Fibroblast of skin of abdomen (primary cell): ENCODE data around the gene FSTL4.
"Not testable (repeated sequence)": the region's sequence is repeated elsewhere in the genome, so short reads cannot be mapped to it uniquely, and the experiment has no call there.

ENCODE experiments used
- DNase-seq: peaks from one replicate; pipeline ENCODE4 v3.0.0-alpha.2; 2013

The FSTL4 gene

DNA sequence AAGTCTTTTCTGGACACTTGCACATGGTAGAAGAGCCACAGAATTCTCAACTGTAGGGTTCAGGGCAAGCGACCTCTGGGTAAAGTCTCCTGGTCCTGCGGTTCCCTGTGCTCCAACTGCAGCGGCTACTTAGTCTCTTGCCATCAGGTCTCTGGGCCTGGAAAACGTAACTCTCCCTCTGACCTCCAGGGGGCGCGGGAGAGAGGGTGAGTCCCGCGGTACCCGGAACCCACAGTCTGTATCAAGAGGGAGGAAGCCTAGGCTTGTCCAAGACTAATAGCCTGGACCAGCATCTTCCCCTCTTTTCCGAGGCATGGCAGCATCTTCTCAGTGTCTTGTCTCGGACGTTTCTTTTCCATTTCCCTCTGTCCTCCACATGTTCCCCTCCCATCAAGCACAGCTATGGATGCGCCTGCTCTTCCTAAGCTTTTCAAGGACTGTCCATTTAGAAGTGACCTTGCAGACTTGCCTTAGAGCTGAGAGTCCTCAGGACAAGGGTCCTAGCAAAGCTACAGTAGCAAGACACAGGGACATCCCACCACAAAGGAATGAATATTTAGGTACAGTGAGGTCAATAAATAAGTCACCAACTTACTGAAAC lies 59.3 kb downstream of the FSTL4 start:
- peak; percentile 31 for DNase-seq

GRCh38 chr5:133546500-133546899 lies 65.8 kb downstream of the FSTL4 start:
- DNase-seq: no peak

- DNase-seq: no peak
These were observed 68.0 kb downstream of the FSTL4 start for GRCh38 chr5:133544346-133544745.

DNA sequence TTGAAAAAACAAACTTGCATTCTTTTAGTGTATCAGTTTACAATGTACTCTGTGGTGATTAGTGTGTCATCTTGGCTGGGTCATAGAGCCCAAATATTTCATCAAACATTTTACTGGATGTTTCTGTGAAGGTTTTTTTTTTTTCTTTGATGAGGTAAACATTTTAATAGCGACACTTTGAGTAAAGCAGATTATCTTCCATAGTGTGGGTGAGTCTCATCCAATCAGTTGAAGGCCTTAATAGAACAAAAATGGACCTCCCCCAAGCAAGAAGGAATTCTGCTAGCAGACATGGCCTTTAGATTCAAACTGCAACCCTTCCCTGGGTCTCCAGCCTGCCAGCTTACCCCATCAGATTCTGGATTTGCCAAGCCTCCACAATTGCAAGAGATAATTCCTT lies 72.5 kb downstream of the FSTL4 start:
- DNase-seq: no peak

DNA sequence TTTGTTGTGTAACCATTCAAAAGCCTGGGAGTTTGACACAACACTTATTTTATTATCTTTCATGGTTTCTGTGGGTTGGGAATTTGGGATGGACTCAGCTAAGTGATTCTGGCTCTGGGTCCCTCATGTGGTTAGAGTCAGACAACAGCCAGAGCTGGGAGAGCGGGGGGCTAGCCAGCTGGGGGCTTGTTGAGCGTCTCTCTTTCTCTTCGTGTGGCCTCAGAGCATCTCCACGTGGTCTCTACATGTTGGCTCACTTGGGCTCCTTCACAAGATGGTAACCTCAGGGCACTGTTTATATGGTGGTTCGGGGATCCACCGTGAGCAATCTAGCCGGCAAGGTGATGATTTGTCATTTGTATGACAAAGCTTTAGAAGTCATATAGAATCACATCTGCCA lies 73.6 kb downstream of the FSTL4 start:
- DNase-seq: no peak

- DNase-seq: not testable (repeated sequence)
These were observed 77.0 kb downstream of the FSTL4 start for GRCh38 chr5:133535241-133535929.

DNA sequence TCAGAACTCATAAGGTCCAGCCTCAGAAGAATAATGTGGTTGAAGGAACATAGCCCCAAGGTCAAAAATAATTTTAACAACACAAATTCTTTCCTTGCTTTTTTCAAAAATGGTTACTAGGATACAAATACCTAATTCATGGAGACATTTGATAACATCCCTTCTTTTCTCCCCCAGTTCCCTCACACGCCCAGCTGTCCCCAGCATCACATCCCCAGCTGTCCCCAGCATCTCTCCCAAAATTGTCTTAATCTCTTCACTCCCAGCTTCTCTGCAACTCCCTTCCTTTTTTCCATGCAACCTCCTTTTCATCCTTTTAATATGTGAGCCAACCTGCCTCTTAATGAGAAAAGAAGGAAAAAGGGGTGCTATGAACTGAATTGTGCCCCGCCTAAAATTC lies 77.8 kb downstream of the FSTL4 start:
- DNase-seq: no peak

- no peak for DNase-seq
These were observed 78.8 kb downstream of the FSTL4 start for GRCh38 chr5:133533541-133533940.

GRCh38 chr5:133531594-133531993 lies 80.7 kb downstream of the FSTL4 start:
- DNase-seq: peak; percentile 53

DNA sequence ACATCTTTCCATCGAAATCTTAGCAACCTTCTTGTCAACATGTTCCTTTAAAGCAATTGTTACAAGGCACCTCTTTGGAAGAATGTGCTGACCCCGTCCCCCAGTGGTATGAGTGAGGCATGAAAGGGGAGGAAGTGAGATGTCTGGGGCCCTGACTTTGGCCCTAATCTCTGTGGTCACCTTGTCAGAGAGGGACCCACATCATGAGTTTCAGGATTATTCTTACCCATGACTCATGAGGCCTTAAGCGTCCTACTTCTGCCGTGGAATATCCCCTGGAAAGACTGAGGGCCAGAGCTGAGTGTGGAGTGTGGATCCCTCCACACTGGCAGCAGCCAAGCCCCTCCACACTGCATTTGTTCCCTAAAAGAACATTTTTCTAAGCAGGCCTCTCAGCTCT lies 81.2 kb downstream of the FSTL4 start:
- no peak for DNase-seq

DNA sequence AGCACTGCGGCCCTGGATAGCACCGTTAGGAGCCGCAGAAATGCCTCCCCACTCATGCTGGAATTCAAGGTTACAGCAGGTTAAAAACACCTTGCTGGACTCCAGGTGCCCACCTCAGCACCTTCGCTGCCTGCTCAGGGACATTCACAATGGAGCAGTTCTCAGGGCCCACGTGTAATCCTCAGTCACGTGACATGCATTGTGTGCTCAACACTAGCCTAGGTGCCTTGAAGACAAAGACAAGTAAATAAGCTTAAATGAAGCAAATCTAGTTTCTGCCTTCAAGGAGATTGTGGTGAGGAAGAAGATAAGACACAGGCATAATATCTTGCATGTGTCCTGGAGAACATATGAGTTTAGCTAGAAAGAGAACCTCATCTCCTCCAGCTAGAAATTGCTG lies 82.1 kb downstream of the FSTL4 start:
- DNase-seq: no peak

DNA sequence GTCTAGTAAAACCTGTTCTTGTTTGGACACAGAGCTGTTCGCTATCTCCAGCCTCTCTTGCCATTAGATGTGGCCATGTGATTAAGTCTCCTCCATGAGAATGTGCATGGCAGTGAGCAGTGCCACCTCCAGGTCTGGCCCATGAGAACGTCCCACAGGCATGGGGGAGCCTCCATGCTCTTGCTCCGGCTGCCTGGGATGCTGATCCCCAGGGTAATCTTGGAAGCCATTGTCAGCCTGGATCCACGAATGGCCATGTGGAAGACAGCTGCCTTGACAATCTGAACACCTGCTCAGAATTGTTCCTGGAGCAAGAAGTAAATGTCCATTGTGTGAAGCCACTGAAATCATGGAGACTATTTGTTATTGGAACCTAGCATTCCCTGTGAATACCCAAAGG lies 83.5 kb downstream of the FSTL4 start:
- DNase-seq: no peak

DNA sequence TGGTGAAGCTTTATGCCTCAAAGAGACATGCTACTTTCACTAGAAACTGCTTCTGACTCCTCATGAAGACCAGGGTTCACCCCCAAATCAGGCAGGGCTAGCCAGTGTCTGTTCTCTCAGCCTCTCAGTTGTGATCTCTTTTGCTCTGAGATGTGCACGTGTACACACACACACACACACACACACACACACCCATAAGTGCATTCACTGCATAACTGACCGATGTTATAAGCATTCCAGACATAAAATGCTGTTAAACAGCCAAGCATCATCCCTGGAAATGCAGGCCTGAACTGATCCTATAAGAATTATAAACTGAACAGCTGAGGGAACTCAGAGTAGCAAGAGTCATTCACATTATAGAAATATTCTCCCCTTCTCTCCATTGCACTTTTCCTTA lies 85.0 kb downstream of the FSTL4 start:
- DNase-seq: peak; percentile 45

DNA sequence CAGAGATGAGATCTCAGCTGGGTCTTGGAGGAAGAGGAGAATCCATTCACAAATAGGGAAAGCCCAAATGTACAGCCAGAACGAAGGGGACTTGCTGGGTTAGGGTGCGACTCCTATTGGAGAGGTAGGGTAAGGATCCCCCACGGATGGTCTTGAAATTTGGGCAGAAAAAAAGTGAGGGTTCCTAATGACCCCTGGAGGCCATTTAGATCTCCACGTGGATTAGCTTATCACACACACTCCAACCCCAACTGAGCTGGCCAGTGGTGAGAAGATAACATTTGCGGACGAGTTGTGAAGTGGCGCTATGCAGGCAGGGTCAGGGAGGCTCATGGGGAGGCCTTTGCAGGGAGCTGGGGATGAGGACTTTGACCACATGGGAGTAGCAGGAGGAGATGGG lies 86.0 kb downstream of the FSTL4 start:
- no peak for DNase-seq

DNA sequence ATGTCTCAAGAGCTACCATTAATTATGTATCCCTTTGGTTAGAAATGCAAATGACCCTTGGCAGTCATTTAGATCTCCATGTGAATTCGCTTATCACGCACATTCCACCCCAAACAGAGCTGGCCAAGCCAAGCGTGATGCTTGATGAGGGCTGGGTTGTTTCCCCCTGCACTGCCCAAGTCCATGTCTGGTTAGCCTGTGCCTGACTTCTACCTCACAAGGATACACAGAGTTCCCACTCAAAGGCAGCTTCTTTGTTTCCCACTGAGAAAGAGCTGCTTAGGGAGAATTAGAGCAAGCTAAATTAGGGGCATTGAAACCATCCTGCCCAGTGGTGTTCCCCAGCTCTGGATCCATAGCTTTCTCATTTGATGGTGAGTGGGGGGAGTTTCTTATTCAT lies 87.2 kb downstream of the FSTL4 start:
- no peak for DNase-seq

- no peak for DNase-seq
These were observed 87.7 kb downstream of the FSTL4 start for GRCh38 chr5:133524666-133525065.

GRCh38 chr5:133523961-133524586 lies 88.3 kb downstream of the FSTL4 start:
- DNase-seq: no peak

GRCh38 chr5:133523013-133523658 lies 89.2 kb downstream of the FSTL4 start:
- DNase-seq: no peak

DNA sequence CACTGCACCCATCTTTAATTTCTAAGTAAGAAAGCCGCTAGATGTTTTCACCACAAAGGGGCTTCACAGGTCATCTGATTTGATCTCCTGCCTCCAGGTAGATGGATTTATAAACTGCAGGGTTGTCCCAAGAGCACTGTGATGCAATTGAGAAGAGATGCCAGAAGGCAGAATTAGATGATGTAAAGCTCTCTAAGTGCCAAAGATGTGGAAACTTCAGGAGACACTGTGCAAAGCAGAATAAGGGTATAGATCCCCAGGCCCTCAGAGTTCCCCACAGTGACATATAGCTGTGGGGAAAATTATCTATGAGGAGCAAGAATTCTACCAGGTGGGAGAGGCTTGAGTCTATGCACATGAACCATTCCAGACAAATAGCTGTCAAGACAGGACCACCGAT lies 90.5 kb downstream of the FSTL4 start:
- no peak for DNase-seq

DNA sequence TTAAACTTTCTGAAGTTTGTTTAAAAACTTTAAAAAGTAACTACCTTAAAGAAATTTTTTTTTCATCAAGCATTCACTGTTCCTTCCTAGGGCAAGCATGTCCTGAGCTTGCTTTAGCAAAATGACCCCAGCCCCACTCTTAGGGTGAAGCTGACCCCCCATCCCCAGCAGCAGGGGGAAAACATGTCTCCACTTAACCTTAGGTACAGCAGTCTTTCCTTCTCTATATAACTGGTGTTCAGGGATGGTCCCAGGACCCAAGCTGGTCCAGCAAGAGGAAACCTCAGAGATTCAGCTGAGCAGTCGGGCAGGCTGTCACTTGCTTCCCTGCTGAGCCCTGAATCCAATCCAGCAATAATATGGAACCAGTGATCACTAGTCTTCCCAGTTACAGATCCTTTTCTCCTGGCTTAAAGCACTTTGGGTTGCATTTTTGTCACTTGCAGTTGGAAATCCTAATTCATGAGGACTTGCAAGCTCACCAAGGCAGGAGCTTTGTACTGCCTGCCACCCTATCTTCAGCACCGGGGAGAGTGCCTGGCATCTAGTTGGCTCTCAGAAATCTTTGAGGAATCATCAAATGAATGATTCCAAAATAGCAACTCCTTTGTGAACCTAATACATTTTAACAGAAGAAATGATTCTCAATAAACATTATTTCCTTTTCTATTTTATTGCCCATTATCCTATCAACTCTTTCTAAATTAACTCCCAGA lies 91.2 kb downstream of the FSTL4 start:
- DNase-seq: no peak

DNA sequence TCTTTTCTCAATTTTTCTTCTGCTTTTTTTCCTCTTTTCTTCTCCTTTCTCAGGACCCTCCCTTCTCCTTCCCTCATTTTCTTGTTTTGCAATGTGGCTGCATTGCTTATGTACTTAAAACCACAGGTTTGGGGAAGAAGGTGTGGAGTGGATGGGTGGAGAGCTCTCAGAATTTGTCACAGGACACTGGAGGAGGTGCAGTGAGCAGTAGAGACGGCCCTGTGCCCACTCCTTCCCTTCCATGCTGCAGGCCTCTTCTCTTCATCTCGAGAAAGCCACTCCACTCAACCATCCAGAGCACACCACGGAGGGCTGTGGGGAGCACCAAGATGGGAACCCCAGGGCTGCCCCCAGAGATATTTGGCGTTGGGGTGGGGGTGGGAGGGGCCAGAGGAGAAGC lies 92.3 kb downstream of the FSTL4 start:
- DNase-seq: no peak

DNA sequence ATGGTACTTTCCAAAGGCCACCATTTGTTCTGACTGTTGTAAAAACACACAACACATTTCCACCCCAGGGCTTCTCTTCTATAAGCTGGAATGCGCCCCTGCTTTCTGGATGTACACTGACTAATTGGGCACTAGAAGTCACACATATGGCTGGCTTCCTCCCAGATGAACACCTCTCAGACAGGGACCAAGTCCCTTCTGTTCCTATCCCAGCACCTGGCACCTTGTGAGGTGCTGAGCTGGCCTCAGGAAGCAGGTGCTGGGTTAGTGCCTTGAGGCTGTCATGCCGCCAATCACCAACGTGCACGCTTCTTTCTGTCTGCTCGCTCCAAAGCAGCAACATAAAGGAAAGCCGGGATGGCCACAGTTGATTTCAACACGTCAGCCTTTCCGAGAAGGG lies 93.2 kb downstream of the FSTL4 start:
- no peak for DNase-seq

DNA sequence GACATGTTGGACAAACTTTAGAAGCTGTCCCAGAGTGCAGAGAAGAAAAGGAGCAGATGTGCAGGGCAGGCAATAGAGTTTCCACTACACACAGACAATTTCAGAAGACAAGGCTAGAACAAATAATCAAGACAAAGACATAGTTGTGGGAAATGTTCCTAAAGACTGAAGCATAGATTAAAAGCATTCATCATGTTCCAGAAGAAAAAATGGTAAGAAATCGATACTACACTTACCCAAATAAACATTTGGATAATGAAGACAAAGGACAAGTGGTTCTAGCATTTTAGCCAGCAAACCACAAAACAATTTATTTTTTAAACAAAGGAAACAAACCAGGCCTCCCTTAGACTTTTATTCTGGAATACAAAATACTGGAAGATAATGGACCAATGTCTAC lies 97.9 kb downstream of the FSTL4 start:
- DNase-seq: no peak
